HepG2 (cell line): ENCODE results near the gene C5orf47. TPM values are rescaled to one million over a fixed set of nuclear protein-coding genes. Genes with fewer than 3 reads are reported as not detected.

Experiments
- ARHGAP35 ChIP-seq: sonication (generic); formaldehyde crosslinking; IDR thresholded peaks from 2 replicates; pipeline ENCODE4 v1.9.0; 2022; ENCODE audit warnings: mild to moderate bottlenecking, inconsistent platforms, moderate library complexity, missing genetic modification reagents, borderline replicate concordance
- ARID3A ChIP-seq: IDR thresholded peaks from 2 replicates; pipeline ENCODE4 v1.6.1; 2012; ENCODE audit warnings: low read depth, low read length, improper control_type of control experiment
- BCLAF1 ChIP-seq: fragments of 450-650 bp; IDR thresholded peaks from 2 replicates; pipeline ENCODE4 v1.6.1; 2017; ENCODE audit warnings: mild to moderate bottlenecking
- CERS6 ChIP-seq: sonication (generic); formaldehyde crosslinking; IDR thresholded peaks from 2 replicates; pipeline ENCODE4 v1.5.0; 2020; ENCODE audit warnings: missing genetic modification reagents
- GATAD1 ChIP-seq: IDR thresholded peaks from 2 replicates; pipeline ENCODE4 v1.6.1; 2016; ENCODE audit warnings: missing genetic modification reagents, missing compliant biosample characterization
- HNF1B ChIP-seq: sonication (generic); formaldehyde crosslinking; IDR thresholded peaks from 2 replicates; pipeline ENCODE4 v1.5.1; 2020; ENCODE audit warnings: mild to moderate bottlenecking, moderate library complexity, missing genetic modification reagents
- IRF9 ChIP-seq: sonication (generic); formaldehyde crosslinking; IDR thresholded peaks from 2 replicates; pipeline ENCODE4 v1.8.0; 2022; ENCODE audit warnings: missing genetic modification reagents, mild to moderate bottlenecking, borderline replicate concordance
- MIER3 ChIP-seq: IDR thresholded peaks from 2 replicates; pipeline ENCODE4 v1.6.1; 2016; ENCODE audit warnings: missing compliant biosample characterization, borderline replicate concordance
- MYNN ChIP-seq: sonication (generic); formaldehyde crosslinking; IDR thresholded peaks from 2 replicates; pipeline ENCODE4 v1.4.0; 2020; ENCODE audit warnings: mild to moderate bottlenecking, low read depth, missing genetic modification reagents
- PHF8 ChIP-seq: sonication (generic); formaldehyde crosslinking; IDR thresholded peaks from 2 replicates; pipeline ENCODE4 v1.5.0; 2020; ENCODE audit warnings: missing genetic modification reagents
- SAFB2 ChIP-seq: sonication (generic); formaldehyde crosslinking; IDR thresholded peaks from 2 replicates; pipeline ENCODE4 v1.5.1; 2020; ENCODE audit warnings: missing genetic modification reagents, low read depth, mild to moderate bottlenecking, borderline replicate concordance
- SMC3 ChIP-seq: IDR thresholded peaks from 2 replicates; pipeline ENCODE4 v1.6.1; 2011; ENCODE audit warnings: low read length, improper control_type of control experiment
- STAG1 ChIP-seq: sonication (generic); formaldehyde crosslinking; IDR thresholded peaks from 2 replicates; pipeline ENCODE4 v1.4.0; 2020; ENCODE audit warnings: missing genetic modification reagents
- SUZ12 ChIP-seq: fragments of 150-350 bp; IDR thresholded peaks from 2 replicates; pipeline ENCODE4 v1.6.1; 2014; ENCODE audit warnings: low read depth, low read length
- THAP11 ChIP-seq: IDR thresholded peaks from 2 replicates; pipeline ENCODE4 v1.6.1; 2016; ENCODE audit warnings: missing biosample characterization, missing genetic modification reagents
- U2AF2 ChIP-seq: fragments of 200-400 bp; formaldehyde crosslinking; IDR thresholded peaks from 2 replicates; pipeline ENCODE4 v1.6.1; 2017; ENCODE audit warnings: low read depth, mild to moderate bottlenecking, low read length
- ZFP90 ChIP-seq: sonication (generic); formaldehyde crosslinking; IDR thresholded peaks from 2 replicates; pipeline ENCODE4 v1.8.0; 2022; ENCODE audit warnings: missing genetic modification reagents, mild to moderate bottlenecking, inconsistent platforms, borderline replicate concordance
- ZFX ChIP-seq: sonication (generic); formaldehyde crosslinking; IDR thresholded peaks from 2 replicates; pipeline ENCODE4 v1.4.0; 2020; ENCODE audit warnings: mild to moderate bottlenecking, low read depth, missing genetic modification reagents, moderate library complexity
- ZNF501 ChIP-seq: sonication (generic); formaldehyde crosslinking; IDR thresholded peaks from 2 replicates; pipeline ENCODE4 v1.5.1; 2020; ENCODE audit warnings: mild to moderate bottlenecking, moderate library complexity, missing genetic modification reagents
- ZNF547 ChIP-seq: sonication (generic); formaldehyde crosslinking; IDR thresholded peaks from 2 replicates; pipeline ENCODE4 v1.5.1; 2020; ENCODE audit warnings: mild to moderate bottlenecking, missing genetic modification reagents
- ZNF619 ChIP-seq: sonication (generic); formaldehyde crosslinking; IDR thresholded peaks from 2 replicates; pipeline ENCODE4 v1.4.0; 2020; ENCODE audit warnings: mild to moderate bottlenecking, missing genetic modification reagents
- ZSCAN9 ChIP-seq: IDR thresholded peaks from 2 replicates; pipeline ENCODE4 v1.6.1; 2016; ENCODE audit warnings: borderline replicate concordance
- polyA plus RNA-seq, 8 experiments: library from polyadenylated mRNA; depleted of rRNA in 3 of 8; stranded (reverse) in 7 of 8; unstranded in 1 of 8; fragments of >200 nt; fragmentation: Illumina TruSeq in 4 of 8; extraction: Trizol in 4 of 8; gene quantifications; 2 replicates each; pipeline versions ENCODE4 v1.2.1 to v1.2.3, GENCODE V29; 2011 to 2016; ENCODE audit warnings: low read depth in 4 of 8, missing spikeins in 1 of 8, mixed read lengths in 1 of 8; ENCODE audit not compliant: insufficient read depth in 1 of 8
- total RNA-seq, 5 experiments: library from RNA; depleted of rRNA; stranded (reverse); fragments of >200 nt; fragmentation: Illumina TruSeq; extraction: Trizol; gene quantifications; 2 replicates each; pipeline ENCODE4 v1.2.3, GENCODE V29; 2016; ENCODE audit warnings: low read depth in 1 of 5

The C5orf47 gene
- total and polyA plus RNA-seq, 2 of the 13 experiments (the other 11 are each of a cell fraction or from before 2014, with no cell fraction given): not detected

GRCh38 chr5:173972925-173973615 lies 15.9 kb upstream of the C5orf47 start (continued):
- no peak for TF ChIP-seq BCLAF1
- 0 out of 2 replicates have a peak, but pooled peaks have one; percentile 19 for TF ChIP-seq MYNN (CRISPR knock-in tag)
- TF ChIP-seq SAFB2: 0 out of 2 replicates have a peak, but pooled peaks have one; percentile 38
- TF ChIP-seq STAG1 (CRISPR knock-in tag): peak; percentile 91
- 0 out of 2 replicates have a peak, but pooled peaks have one; percentile 24 for TF ChIP-seq ZSCAN9 (CRISPR knock-in tag)
- TF ChIP-seq IRF9 (CRISPR knock-in tag): 0 out of 2 replicates have a peak, but pooled peaks have one; percentile 12
- peak; percentile 40; the same call in 1 of the 2 replicates for TF ChIP-seq GATAD1 (CRISPR knock-in tag)
- 0 out of 2 replicates have a peak, but pooled peaks have one; percentile 9 for TF ChIP-seq ZNF619 (CRISPR knock-in tag)
- peak; percentile 97 for TF ChIP-seq SMC3
- peak; percentile 45; the same call in 1 of the 2 replicates for TF ChIP-seq ARID3A
- TF ChIP-seq SUZ12: no peak
- TF ChIP-seq PHF8 (CRISPR knock-in tag): peak; percentile 44; the same call in 1 of the 2 replicates
- TF ChIP-seq THAP11 (CRISPR knock-in tag): peak; percentile 64
- no peak for TF ChIP-seq CERS6 (CRISPR knock-in tag)
- TF ChIP-seq U2AF2: no peak
- peak; percentile 61 for TF ChIP-seq HNF1B (CRISPR knock-in tag)
- peak; percentile 74 for TF ChIP-seq ZNF501 (CRISPR knock-in tag)
- TF ChIP-seq ARHGAP35 (CRISPR knock-in tag): 0 out of 2 replicates have a peak, but pooled peaks have one; percentile 25
- TF ChIP-seq MIER3 (CRISPR knock-in tag): 0 out of 2 replicates have a peak, but pooled peaks have one; percentile 47
- TF ChIP-seq ZNF547 (CRISPR knock-in tag): no peak
- no peak for TF ChIP-seq ZFP90 (CRISPR knock-in tag)
- no peak for TF ChIP-seq ZFX (CRISPR knock-in tag)
